ENCODE data around the gene SNX20. TPM values are rescaled to one million over a fixed set of nuclear protein-coding genes. Genes with fewer than 3 reads are reported as not detected.

The SNX20 gene
- total and polyA plus RNA-seq, 2 donors (not counting 3 experiments of a cell fraction or from before 2014, with no cell fraction given) = not detected

- TF ChIP-seq GATA2 (IDR thresholded peaks at IDR 0.05; ENCODE audit: insufficient read depth, insufficient read length, low read depth, low read length) = no peak
- TF ChIP-seq EZH2 (IDR thresholded peaks at IDR 0.05; ENCODE audit: borderline replicate concordance, low read depth, low read length, severe bottlenecking) = no peak
- no peak for TF ChIP-seq POLR2AphosphoS5 (IDR thresholded peaks at IDR 0.05; ENCODE audit: insufficient read depth, low read depth, low read length)
- TF ChIP-seq MAX (IDR thresholded peaks at IDR 0.05; ENCODE audit: insufficient read depth, insufficient read length) = no peak
- TF ChIP-seq CTCF (IDR thresholded peaks at IDR 0.05; ENCODE audit: extremely low read depth in 1 of 2, insufficient read depth in 1 of 2, low read depth in 1 of 2, low read length in 2 of 2) = no peak
- TF ChIP-seq FOS (IDR thresholded peaks at IDR 0.05; ENCODE audit: borderline replicate concordance, insufficient read depth, low read length) = no peak
- no peak for TF ChIP-seq MYC (IDR thresholded peaks at IDR 0.05; ENCODE audit: low read depth, low read length)
- no peak for TF ChIP-seq JUN (IDR thresholded peaks at IDR 0.05; ENCODE audit: borderline replicate concordance, insufficient read depth, insufficient read length, low read depth)
- TF ChIP-seq POLR2A (IDR thresholded peaks at IDR 0.05; ENCODE audit: low read depth, low read length) = no peak
Observed at GRCh38 chr16:50646345-50646744, 34.8 kb downstream of the SNX20 start.

More at GRCh38 chr16:50646345-50646744, 34.8 kb downstream of the SNX20 start:
- no peaks in the 10 kb centered on the region for H4K20me1 ChIP-seq (replicated peaks; ENCODE audit: control insufficient read depth, extremely low read depth, insufficient read depth, low read length)
- H3K79me2 ChIP-seq (ENCODE audit: control insufficient read depth, insufficient read depth, low read length) = no peaks in the 10 kb centered on the region
- H3K9ac ChIP-seq (replicated peaks; ENCODE audit: extremely low read depth, insufficient read depth, low read length) = no peak overlapping the region
- DNase-seq (ENCODE audit: low read depth, low spot score) = no peak
- H2AFZ ChIP-seq (ENCODE audit: low read depth, low read length) = no peak overlapping the region
- CTCF ChIA-PET = interaction anchor here (1.1 to 1.4 kb wide), 2 partner anchors 19 to 53 kb away, joined by 3 to 4 read pairs; no protein-coding TSS in a partner anchor
- dilution Hi-C loops (cut with MboI; ENCODE audit: extremely low pct_ligation_motif_present, low sequenced_read_pairs) (no loop called here), intact Hi-C loops (cut with micrococcal nuclease) (no loop called here)
- no peaks in the 10 kb centered on the region for H3K9me3 ChIP-seq (replicated peaks; ENCODE audit: control insufficient read depth, insufficient read depth, low read length)
- no peaks in the 10 kb centered on the region for H3K9me1 ChIP-seq (replicated peaks; ENCODE audit: control insufficient read depth, extremely low read depth, insufficient read depth, low read length)
- no peak overlapping the region for H3K27ac ChIP-seq (ENCODE audit: insufficient read depth, low read depth, low read length)
- POLR2A ChIA-PET = no interaction called here
- H3K4me2 ChIP-seq (ENCODE audit: insufficient read depth, low read length) = no peak overlapping the region
- H3K27me3 ChIP-seq (ENCODE audit: control insufficient read depth in 2 of 2, insufficient read depth in 2 of 2, low read length in 2 of 2) = no peaks in the 10 kb centered on the region
- H3K36me3 ChIP-seq (ENCODE audit: control insufficient read depth in 2 of 2, extremely low read depth in 1 of 2, insufficient read depth in 2 of 2, low read length in 2 of 2) = no peaks in the 10 kb centered on the region
- no peak for FAIRE-seq
- H3K4me3 ChIP-seq (replicated peaks in 1 of 3; ENCODE audit: insufficient read depth in 1 of 3, low read depth in 1 of 3, low read length in 3 of 3) = no peak overlapping the region
- BruUV-seq (replicated peaks) = no TSS peak
- H3K4me1 ChIP-seq (ENCODE audit: control insufficient read depth, extremely low read depth, insufficient read depth, low read length) = no peaks in the 10 kb centered on the region
